DOHH2 (cell line): ENCODE measurements around the gene GATC.

Experiments used
- H3F3A ChIP-seq: fragments of 200-600 bp; sonication (generic), shearing (Covaris generic); 2 replicates; pipeline ENCODE4 v1.6.0; 2016; ENCODE audit warnings: antibody characterized with exemption, mild to moderate bottlenecking; ENCODE audit not compliant: control insufficient read depth, insufficient read depth
- H3K27ac ChIP-seq: fragments of 200-600 bp; sonication (generic); 2 replicates; pipeline ENCODE4 v1.5.1; 2014; ENCODE audit warnings: low read depth, mild to moderate bottlenecking, low read length, moderate library complexity
- H3K27me3 ChIP-seq: fragments of 200-600 bp; sonication (generic); 2 replicates; pipeline ENCODE4 v1.6.1; 2014; ENCODE audit warnings: mild to moderate bottlenecking, low read length, mixed read lengths; ENCODE audit not compliant: control insufficient read depth
- H3K36me3 ChIP-seq: fragments of 200-600 bp; sonication (generic); 2 replicates; pipeline ENCODE4 v1.6.1; 2014; ENCODE audit warnings: mild to moderate bottlenecking, low read length, moderate library complexity, mixed read lengths; ENCODE audit not compliant: control insufficient read depth
- H3K4me1 ChIP-seq: fragments of 200-600 bp; sonication (generic); 2 replicates; pipeline ENCODE4 v1.6.1; 2014; ENCODE audit warnings: mild to moderate bottlenecking, low read length, mixed read lengths; ENCODE audit not compliant: control insufficient read depth
- H3K4me2 ChIP-seq: fragments of 200-600 bp; sonication (generic); 2 replicates; pipeline ENCODE4 v1.6.0; 2014; ENCODE audit warnings: mild to moderate bottlenecking, low read length, moderate library complexity
- H3K4me3 ChIP-seq: fragments of 200-600 bp; sonication (generic); 2 replicates; pipeline ENCODE4 v1.5.1; 2014; ENCODE audit warnings: mild to moderate bottlenecking, low read length, mixed read lengths
- H3K79me2 ChIP-seq: fragments of 200-600 bp; sonication (generic); 2 replicates; pipeline ENCODE4 v1.6.1; 2014; ENCODE audit warnings: mild to moderate bottlenecking, low read length, mixed read lengths; ENCODE audit not compliant: control insufficient read depth
- H3K9me2 ChIP-seq: fragments of 200-600 bp; sonication (generic); replicated peaks from 2 replicates; pipeline ENCODE4 v1.6.1; 2014; ENCODE audit warnings: mild to moderate bottlenecking, low read length, mixed read lengths; ENCODE audit not compliant: control insufficient read depth
- H3K9me3 ChIP-seq: fragments of 200-600 bp; sonication (generic); 2 replicates; pipeline ENCODE4 v1.6.1; 2014; ENCODE audit warnings: antibody characterized with exemption, low read length, mixed read lengths; ENCODE audit not compliant: control insufficient read depth, insufficient read depth
- H4K20me1 ChIP-seq: fragments of 200-600 bp; sonication (generic); 2 replicates; pipeline ENCODE4 v1.6.0; 2014; ENCODE audit warnings: low read depth, mild to moderate bottlenecking, antibody characterized with exemption, low read length, moderate library complexity; ENCODE audit not compliant: control insufficient read depth, insufficient read depth
- EZH2phosphoT487 ChIP-seq: fragments of 200-600 bp; sonication (generic); IDR thresholded peaks from 2 replicates; pipeline ENCODE4 v1.6.1; 2017; ENCODE audit warnings: borderline replicate concordance, mild to moderate bottlenecking, antibody characterized with exemption, low read length, moderate library complexity, mixed read lengths
- TF ChIP-seq, protein P1 (sequence below): fragments of 200-600 bp; sonication (generic); IDR thresholded peaks from one replicate; pipeline ENCODE4 v1.5.1; 2014; ENCODE audit warnings: antibody characterized with exemption, mild to moderate bottlenecking, low read depth, low read length; ENCODE audit not compliant: poor library complexity, severe bottlenecking

Gene GATC

DNA sequence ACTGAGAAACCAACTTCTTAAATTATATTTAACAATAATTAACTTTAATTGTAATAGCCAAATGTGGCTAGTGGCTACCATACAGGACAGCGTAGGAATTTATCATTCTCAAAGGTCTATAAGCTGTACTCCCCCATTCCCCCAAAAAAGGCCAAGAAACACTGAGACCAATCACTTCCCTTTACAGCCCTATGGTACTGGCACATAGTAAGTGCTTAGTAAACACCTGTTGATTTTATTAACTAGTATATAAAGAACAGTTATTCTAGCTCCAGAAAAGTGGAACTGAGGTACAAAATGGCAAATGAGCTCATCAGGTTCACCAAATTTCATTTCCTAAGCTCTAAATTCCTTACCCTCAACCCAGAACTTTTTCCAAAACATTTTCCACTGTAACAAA lies 29.4 kb downstream of the GATC start:
- Histone ChIP-seq H3K36me3 (peaks cover 3% of the 10 kb centered on the region; the same call in 1 of the 2 replicates), H4K20me1 (no peaks in the 10 kb centered on the region), H3K27ac (no peak overlapping the region), H3K27me3 (no peaks in the 10 kb centered on the region), H3K4me2 (peak overlapping the region; percentile 12; the same call in 1 of the 2 replicates), H3F3A (peaks cover 14% of the 10 kb centered on the region), H3K79me2 (peaks cover 45% of the 10 kb centered on the region), H3K9me2 (no peaks in the 10 kb centered on the region), H3K4me1 (peaks cover 48% of the 10 kb centered on the region), H3K4me3 (no peak overlapping the region), H3K9me3 (no peaks in the 10 kb centered on the region)
- TF ChIP-seq, protein P1, sequence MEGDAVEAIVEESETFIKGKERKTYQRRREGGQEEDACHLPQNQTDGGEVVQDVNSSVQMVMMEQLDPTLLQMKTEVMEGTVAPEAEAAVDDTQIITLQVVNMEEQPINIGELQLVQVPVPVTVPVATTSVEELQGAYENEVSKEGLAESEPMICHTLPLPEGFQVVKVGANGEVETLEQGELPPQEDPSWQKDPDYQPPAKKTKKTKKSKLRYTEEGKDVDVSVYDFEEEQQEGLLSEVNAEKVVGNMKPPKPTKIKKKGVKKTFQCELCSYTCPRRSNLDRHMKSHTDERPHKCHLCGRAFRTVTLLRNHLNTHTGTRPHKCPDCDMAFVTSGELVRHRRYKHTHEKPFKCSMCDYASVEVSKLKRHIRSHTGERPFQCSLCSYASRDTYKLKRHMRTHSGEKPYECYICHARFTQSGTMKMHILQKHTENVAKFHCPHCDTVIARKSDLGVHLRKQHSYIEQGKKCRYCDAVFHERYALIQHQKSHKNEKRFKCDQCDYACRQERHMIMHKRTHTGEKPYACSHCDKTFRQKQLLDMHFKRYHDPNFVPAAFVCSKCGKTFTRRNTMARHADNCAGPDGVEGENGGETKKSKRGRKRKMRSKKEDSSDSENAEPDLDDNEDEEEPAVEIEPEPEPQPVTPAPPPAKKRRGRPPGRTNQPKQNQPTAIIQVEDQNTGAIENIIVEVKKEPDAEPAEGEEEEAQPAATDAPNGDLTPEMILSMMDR: no peak
- TF ChIP-seq EZH2phosphoT487: no peak

DNA sequence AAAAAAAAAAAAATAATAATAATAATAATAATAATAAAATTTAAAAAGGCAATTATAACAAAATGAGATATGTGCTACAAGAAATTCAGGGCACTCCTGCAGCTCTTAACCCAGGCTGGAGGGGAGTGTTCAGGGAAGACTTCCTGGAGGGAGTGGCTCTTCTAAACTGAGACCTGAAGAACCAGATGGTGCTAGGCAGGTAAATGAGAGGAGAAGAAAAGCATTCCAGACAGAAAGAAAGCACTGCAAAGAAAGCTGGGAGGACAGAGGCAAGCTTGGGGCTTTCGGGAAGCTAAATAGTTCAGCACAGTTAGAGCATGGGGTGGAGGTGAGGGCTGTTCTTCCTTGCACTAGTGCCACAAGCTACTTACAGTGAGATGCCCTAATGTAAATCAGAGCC lies 33.2 kb downstream of the GATC start:
- Histone ChIP-seq H3K4me2 (no peak overlapping the region), H3K4me1 (peaks cover 26% of the 10 kb centered on the region), H4K20me1 (no peaks in the 10 kb centered on the region), H3K4me3 (no peak overlapping the region), H3K79me2 (peaks cover 12% of the 10 kb centered on the region), H3F3A (peaks cover 3% of the 10 kb centered on the region), H3K27ac (no peak overlapping the region), H3K9me3 (no peaks in the 10 kb centered on the region), H3K9me2 (no peaks in the 10 kb centered on the region), H3K27me3 (no peaks in the 10 kb centered on the region), H3K36me3 (no peaks in the 10 kb centered on the region; the same call in 1 of the 2 replicates)
- TF ChIP-seq, protein P1: no peak
- no peak for TF ChIP-seq EZH2phosphoT487

DNA sequence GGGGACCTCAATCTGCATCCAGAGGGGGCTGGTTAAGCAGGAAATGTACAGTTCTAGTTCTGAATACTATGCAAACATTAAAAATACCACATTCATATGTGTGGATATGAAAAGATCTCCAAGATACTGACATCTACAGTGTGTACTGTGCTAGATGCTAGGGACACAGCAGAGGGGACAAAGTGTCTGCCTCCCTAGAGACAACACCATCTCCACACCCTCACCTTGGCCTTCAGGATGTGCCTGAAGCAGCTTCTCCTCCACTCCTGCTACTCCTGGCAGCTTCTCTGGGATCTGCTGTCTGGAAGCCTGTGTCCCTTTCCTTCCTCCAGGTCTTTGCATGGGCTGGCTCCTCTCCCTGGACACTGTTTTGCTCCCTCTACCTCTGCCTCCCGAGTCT lies 34.0 kb downstream of the GATC start:
- Histone ChIP-seq H3K79me2 (peaks cover 6% of the 10 kb centered on the region), H3F3A (peaks cover 3% of the 10 kb centered on the region), H3K27ac (no peak overlapping the region), H3K36me3 (no peaks in the 10 kb centered on the region; the same call in 1 of the 2 replicates), H3K4me2 (no peak overlapping the region), H3K4me1 (peaks cover 18% of the 10 kb centered on the region), H3K9me2 (no peaks in the 10 kb centered on the region), H3K27me3 (no peaks in the 10 kb centered on the region), H3K4me3 (no peak overlapping the region), H3K9me3 (no peaks in the 10 kb centered on the region), H4K20me1 (no peaks in the 10 kb centered on the region)
- TF ChIP-seq EZH2phosphoT487: no peak
- TF ChIP-seq, protein P1: no peak
